ENCODE measurements around the gene OR1E2.

DNA sequence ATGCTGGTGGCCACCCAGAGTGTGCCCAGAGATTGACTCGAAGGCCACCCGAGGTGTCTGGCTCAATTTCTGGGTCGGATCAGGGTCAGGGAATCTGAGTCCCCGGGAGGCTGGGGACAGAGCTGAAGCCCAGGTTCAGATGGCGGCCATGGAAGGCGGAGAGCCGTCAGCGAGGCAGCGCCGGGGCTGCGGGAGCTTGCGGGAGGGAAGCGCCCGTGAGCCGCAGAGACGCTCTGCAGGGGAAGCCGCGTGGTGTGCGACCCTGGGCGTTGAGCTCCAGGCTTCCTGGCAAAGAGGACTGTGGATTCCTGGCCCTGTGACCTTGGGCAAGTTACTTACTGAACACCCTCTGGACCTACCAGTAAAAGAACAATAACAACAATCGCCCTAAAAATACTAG, 38.5 kb upstream of the OR1E2 start:
- TF ChIP-seq, protein P1, sequence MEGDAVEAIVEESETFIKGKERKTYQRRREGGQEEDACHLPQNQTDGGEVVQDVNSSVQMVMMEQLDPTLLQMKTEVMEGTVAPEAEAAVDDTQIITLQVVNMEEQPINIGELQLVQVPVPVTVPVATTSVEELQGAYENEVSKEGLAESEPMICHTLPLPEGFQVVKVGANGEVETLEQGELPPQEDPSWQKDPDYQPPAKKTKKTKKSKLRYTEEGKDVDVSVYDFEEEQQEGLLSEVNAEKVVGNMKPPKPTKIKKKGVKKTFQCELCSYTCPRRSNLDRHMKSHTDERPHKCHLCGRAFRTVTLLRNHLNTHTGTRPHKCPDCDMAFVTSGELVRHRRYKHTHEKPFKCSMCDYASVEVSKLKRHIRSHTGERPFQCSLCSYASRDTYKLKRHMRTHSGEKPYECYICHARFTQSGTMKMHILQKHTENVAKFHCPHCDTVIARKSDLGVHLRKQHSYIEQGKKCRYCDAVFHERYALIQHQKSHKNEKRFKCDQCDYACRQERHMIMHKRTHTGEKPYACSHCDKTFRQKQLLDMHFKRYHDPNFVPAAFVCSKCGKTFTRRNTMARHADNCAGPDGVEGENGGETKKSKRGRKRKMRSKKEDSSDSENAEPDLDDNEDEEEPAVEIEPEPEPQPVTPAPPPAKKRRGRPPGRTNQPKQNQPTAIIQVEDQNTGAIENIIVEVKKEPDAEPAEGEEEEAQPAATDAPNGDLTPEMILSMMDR (IDR thresholded peaks at IDR 0.05) = no peak
- no peak for TF ChIP-seq POLR2AphosphoS5 (IDR thresholded peaks at IDR 0.05)
- TF ChIP-seq POLR2A (IDR thresholded peaks at IDR 0.05) = no peak
